OCI-LY1 (cell line): ENCODE measurements around the gene SPTB.
A peak's percentile ranks its signal among the peaks of the same experiment; 100 is the strongest.

ENCODE experiments used
- H2AFZ ChIP-seq: fragments of 200-600 bp; sonication (generic), shearing (Covaris generic); 2 replicates; pipeline ENCODE4 v1.6.0; 2014; ENCODE audit warnings: antibody characterized with exemption, mild to moderate bottlenecking, low read length
- H3F3A ChIP-seq: fragments of 200-600 bp; sonication (generic), shearing (Covaris generic); 2 replicates; pipeline ENCODE4 v1.6.0; 2014; ENCODE audit warnings: mild to moderate bottlenecking, antibody characterized with exemption, low read length, moderate library complexity; ENCODE audit not compliant: insufficient read depth
- H3K27ac ChIP-seq: fragments of 200-600 bp; sonication (generic); 2 replicates; pipeline ENCODE4 v1.5.1; 2014; ENCODE audit warnings: low read length, mixed run types, mild to moderate bottlenecking, low read depth; ENCODE audit not compliant: poor library complexity, severe bottlenecking
- H3K27me3 ChIP-seq: fragments of 200-600 bp; sonication (generic); 2 replicates; pipeline ENCODE4 v1.6.0; 2014; ENCODE audit warnings: antibody characterized with exemption, mild to moderate bottlenecking, low read length, moderate library complexity; ENCODE audit not compliant: insufficient read depth
- H3K36me3 ChIP-seq: fragments of 200-600 bp; sonication (generic); 2 replicates; pipeline ENCODE4 v1.6.1; 2014; ENCODE audit warnings: mild to moderate bottlenecking, antibody characterized with exemption, low read length, moderate library complexity, mixed read lengths; ENCODE audit not compliant: insufficient read depth
- H3K4me1 ChIP-seq: fragments of 200-600 bp; sonication (generic); 2 replicates; pipeline ENCODE4 v1.5.1; 2014; ENCODE audit warnings: mild to moderate bottlenecking, low read length, moderate library complexity; ENCODE audit not compliant: insufficient read depth, severe bottlenecking
- H3K4me2 ChIP-seq: fragments of 200-600 bp; sonication (generic), shearing (Covaris generic); 2 replicates; pipeline ENCODE4 v1.6.1; 2014; ENCODE audit warnings: low read length
- H3K4me3 ChIP-seq: fragments of 200-600 bp; sonication (generic); 2 replicates; pipeline ENCODE4 v1.5.1; 2014; ENCODE audit warnings: low read length, low read depth, mild to moderate bottlenecking, mixed read lengths; ENCODE audit not compliant: poor library complexity, severe bottlenecking
- H3K79me2 ChIP-seq: fragments of 200-600 bp; shearing (Covaris generic); 2 replicates; pipeline ENCODE4 v1.6.1; 2016; ENCODE audit warnings: mixed run types, low read length, mixed read lengths; ENCODE audit not compliant: insufficient read depth
- H3K9ac ChIP-seq: fragments of 200-600 bp; sonication (generic), shearing (Covaris generic); 2 replicates; pipeline ENCODE4 v1.6.1; 2014; ENCODE audit warnings: mild to moderate bottlenecking, low read length, mixed read lengths
- H3K9me2 ChIP-seq: fragments of 200-600 bp; sonication (generic), shearing (Covaris generic); 2 replicates; pipeline ENCODE4 v1.6.1; 2014; ENCODE audit warnings: low read depth, mild to moderate bottlenecking, low read length, mixed read lengths
- H3K9me3 ChIP-seq: fragments of 200-600 bp; shearing (Covaris generic); 2 replicates; pipeline ENCODE4 v1.6.1; 2014; ENCODE audit warnings: low read length, mixed read lengths
- H4K20me1 ChIP-seq: fragments of 200-600 bp; sonication (generic), shearing (Covaris generic); 2 replicates; pipeline ENCODE4 v1.6.0; 2016; ENCODE audit warnings: mild to moderate bottlenecking, low read length; ENCODE audit not compliant: insufficient read depth
- EZH2 ChIP-seq: fragments of 200-600 bp; sonication (generic), shearing (Covaris generic); IDR thresholded peaks from 2 replicates; pipeline ENCODE4 v1.8.0; 2017; ENCODE audit warnings: borderline replicate concordance, mixed run types, mild to moderate bottlenecking, antibody characterized with exemption, low read length, moderate library complexity, mixed read lengths
- TF ChIP-seq, protein P1 (sequence below): fragments of 200-600 bp; sonication (generic), shearing (Covaris generic); IDR thresholded peaks from 2 replicates; pipeline ENCODE4 v1.5.1; 2017; ENCODE audit warnings: mild to moderate bottlenecking, antibody characterized with exemption, low read length, moderate library complexity, mixed read lengths

Gene SPTB

DNA sequence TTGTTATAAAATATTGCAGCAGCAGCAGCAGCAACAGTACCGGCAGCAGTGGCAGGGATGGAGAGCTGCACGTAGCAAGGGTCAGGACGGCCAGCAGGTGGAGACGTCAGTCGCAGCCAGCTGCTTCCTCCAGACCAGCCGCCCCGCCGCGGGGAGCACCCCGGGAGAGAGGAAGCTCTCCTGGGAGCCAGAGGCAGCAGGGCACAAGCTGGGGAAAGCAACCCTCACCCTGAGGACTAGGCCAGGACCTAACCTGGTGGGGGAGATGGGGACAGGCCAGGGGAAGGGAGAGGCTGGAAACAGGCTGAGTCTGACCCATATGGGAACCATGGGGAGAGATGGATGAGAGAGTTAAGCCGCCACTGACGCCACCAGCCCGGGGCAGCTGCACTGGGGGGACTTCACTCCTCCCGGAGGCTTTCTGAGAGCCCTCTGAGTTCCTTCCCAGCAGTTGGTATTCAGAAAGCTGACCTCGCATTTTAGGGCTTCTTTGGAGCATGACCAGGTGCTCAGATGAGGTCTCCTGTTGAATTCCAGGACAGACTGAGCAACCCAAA lies 56.3 kb downstream of the SPTB start:
- no peak overlapping the region for H3K4me2 ChIP-seq
- no peaks in the 10 kb centered on the region for H3F3A ChIP-seq
- no peaks in the 10 kb centered on the region for H4K20me1 ChIP-seq
- H2AFZ ChIP-seq, result no peak overlapping the region
- no peaks in the 10 kb centered on the region for H3K79me2 ChIP-seq
- no peak overlapping the region for H3K9ac ChIP-seq
- H3K9me3 ChIP-seq, result no peaks in the 10 kb centered on the region
- no peak overlapping the region for H3K4me3 ChIP-seq
- no peak overlapping the region for H3K27ac ChIP-seq
- no peaks in the 10 kb centered on the region for H3K9me2 ChIP-seq
- H3K36me3 ChIP-seq, result no peaks in the 10 kb centered on the region
- H3K27me3 ChIP-seq, result 0 out of 2 replicates have a peak, but pooled peaks cover 13% of the 10 kb centered on the region
- TF ChIP-seq EZH2, result no peak
- TF ChIP-seq, protein P1, sequence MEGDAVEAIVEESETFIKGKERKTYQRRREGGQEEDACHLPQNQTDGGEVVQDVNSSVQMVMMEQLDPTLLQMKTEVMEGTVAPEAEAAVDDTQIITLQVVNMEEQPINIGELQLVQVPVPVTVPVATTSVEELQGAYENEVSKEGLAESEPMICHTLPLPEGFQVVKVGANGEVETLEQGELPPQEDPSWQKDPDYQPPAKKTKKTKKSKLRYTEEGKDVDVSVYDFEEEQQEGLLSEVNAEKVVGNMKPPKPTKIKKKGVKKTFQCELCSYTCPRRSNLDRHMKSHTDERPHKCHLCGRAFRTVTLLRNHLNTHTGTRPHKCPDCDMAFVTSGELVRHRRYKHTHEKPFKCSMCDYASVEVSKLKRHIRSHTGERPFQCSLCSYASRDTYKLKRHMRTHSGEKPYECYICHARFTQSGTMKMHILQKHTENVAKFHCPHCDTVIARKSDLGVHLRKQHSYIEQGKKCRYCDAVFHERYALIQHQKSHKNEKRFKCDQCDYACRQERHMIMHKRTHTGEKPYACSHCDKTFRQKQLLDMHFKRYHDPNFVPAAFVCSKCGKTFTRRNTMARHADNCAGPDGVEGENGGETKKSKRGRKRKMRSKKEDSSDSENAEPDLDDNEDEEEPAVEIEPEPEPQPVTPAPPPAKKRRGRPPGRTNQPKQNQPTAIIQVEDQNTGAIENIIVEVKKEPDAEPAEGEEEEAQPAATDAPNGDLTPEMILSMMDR, result peak; percentile 67
- no peaks in the 10 kb centered on the region for H3K4me1 ChIP-seq

DNA sequence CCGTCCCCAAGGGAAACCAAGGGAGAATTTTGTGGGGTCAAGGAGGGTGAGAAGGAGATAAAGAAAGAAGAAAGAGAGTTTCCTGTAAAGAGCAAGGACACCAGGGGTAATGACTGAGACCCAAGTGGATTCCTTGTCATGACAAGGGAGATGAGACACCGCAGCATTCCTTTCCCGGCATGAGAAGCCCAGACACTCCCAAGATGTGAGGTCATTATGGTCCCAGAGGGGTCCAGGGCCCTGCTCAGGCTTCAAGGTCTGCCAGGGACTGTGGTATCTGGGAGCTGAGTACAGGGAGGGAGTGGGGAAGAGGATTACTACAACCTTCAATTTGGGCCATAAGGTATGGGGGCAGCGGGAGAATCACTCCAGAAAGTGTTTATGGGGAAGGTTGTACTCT lies 58.1 kb downstream of the SPTB start:
- Histone ChIP-seq H3K4me3 (no peak overlapping the region), H3K36me3 (no peaks in the 10 kb centered on the region), H3K27me3 (0 out of 2 replicates have a peak, but pooled peaks cover 13% of the 10 kb centered on the region), H3K9ac (no peak overlapping the region), H3K4me2 (no peak overlapping the region), H3K9me3 (no peaks in the 10 kb centered on the region), H3K27ac (no peak overlapping the region), H4K20me1 (no peaks in the 10 kb centered on the region), H3K79me2 (no peaks in the 10 kb centered on the region), H3K9me2 (no peaks in the 10 kb centered on the region), H3K4me1 (no peaks in the 10 kb centered on the region), H2AFZ (no peak overlapping the region), H3F3A (no peaks in the 10 kb centered on the region)
- TF ChIP-seq EZH2, result no peak
- TF ChIP-seq, protein P1, result no peak

DNA sequence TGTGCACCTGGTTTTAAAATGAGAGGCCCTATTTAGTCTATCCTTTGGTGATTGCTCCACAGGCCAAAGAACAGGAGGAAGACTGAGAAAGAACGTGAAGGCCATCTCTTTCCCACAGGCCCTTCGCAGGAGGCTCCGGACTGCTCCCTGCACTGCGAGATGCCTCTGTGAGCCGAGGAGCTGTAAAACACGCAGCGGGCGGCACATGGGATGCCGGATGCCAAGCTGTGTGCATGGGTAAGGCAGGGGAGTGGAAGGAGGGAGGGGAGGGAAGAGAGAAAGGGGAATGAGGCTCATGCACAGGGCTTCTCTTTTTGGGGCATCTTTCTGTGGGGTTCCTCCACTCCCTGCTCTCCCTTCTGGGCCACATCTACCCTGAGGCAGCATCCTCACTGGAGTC lies 61.6 kb downstream of the SPTB start:
- no peak overlapping the region for H3K9ac ChIP-seq
- H3K4me1 ChIP-seq, result no peaks in the 10 kb centered on the region
- no peaks in the 10 kb centered on the region for H3K36me3 ChIP-seq
- no peak overlapping the region for H3K27ac ChIP-seq
- H4K20me1 ChIP-seq, result no peaks in the 10 kb centered on the region
- no peak overlapping the region for H2AFZ ChIP-seq
- no peaks in the 10 kb centered on the region for H3K9me3 ChIP-seq
- no peaks in the 10 kb centered on the region for H3F3A ChIP-seq
- H3K4me3 ChIP-seq, result no peak overlapping the region
- no peaks in the 10 kb centered on the region for H3K79me2 ChIP-seq
- TF ChIP-seq, protein P1, result no peak
- no peak for TF ChIP-seq EZH2
- no peak overlapping the region for H3K4me2 ChIP-seq
- H3K27me3 ChIP-seq, result 0 out of 2 replicates have a peak, but pooled peaks cover 4% of the 10 kb centered on the region
- H3K9me2 ChIP-seq, result no peaks in the 10 kb centered on the region
